K562 (cell line): Measurements from ENCODE around the gene TNRC6B. TPM values are rescaled to one million over a fixed set of nuclear protein-coding genes. Genes with fewer than 3 reads are reported as not detected.
A peak's percentile ranks its signal among the peaks of the same experiment; 100 is the strongest.

Source experiments
- ATF1 ChIP-seq, 2 experiments: fragments of 450-650 bp in 1 of 2; IDR thresholded peaks; 2 replicates each; pipeline ENCODE4 v1.6.1; 2016; ENCODE audit warnings: missing compliant biosample characterization in 1 of 2, missing genetic modification characterization in 1 of 2
- CBFB ChIP-seq: sonication (generic); formaldehyde crosslinking; IDR thresholded peaks from 2 replicates; pipeline ENCODE4 v1.4.0; 2020; ENCODE audit warnings: mild to moderate bottlenecking, missing genetic modification reagents
- CCNT2 ChIP-seq: IDR thresholded peaks from 2 replicates; pipeline ENCODE4 v1.6.1; 2011; ENCODE audit warnings: borderline replicate concordance, low read depth, mild to moderate bottlenecking, moderate library complexity, mixed read lengths, low read length; ENCODE audit not compliant: insufficient read length; ENCODE audit errors: extremely low read depth
- HLTF ChIP-seq: fragments of 450-650 bp; IDR thresholded peaks from 2 replicates; pipeline ENCODE4 v1.6.1; 2016
- HMGN3 ChIP-seq: IDR thresholded peaks from 2 replicates; pipeline ENCODE4 v1.6.1; 2011; ENCODE audit warnings: borderline replicate concordance, low read depth, mild to moderate bottlenecking, mixed read lengths, low read length; ENCODE audit not compliant: insufficient read length; ENCODE audit errors: extremely low read depth
- MAFF ChIP-seq: IDR thresholded peaks from 2 replicates; pipeline ENCODE4 v1.6.1; 2012; ENCODE audit warnings: low read length, improper control_type of control experiment
- TAF9B ChIP-seq: fragments of 450-650 bp; IDR thresholded peaks from 2 replicates; pipeline ENCODE4 v1.6.1; 2018; ENCODE audit warnings: mild to moderate bottlenecking; ENCODE audit not compliant: partially characterized antibody
- YY1 ChIP-seq, 3 experiments: IDR thresholded peaks; 2 replicates each; pipeline ENCODE4 v1.6.1; 2011; ENCODE audit warnings: low read length in 2 of 3, mild to moderate bottlenecking in 2 of 3, moderate library complexity in 2 of 3, borderline replicate concordance in 1 of 3, control low read depth in 1 of 3, low read depth in 1 of 3; ENCODE audit not compliant: insufficient read depth in 3 of 3, insufficient replicate concordance in 2 of 3, control insufficient read depth in 1 of 3, insufficient read length in 1 of 3; ENCODE audit errors: extremely low read depth in 1 of 3
- ZNF239 ChIP-seq: fragments of 250-450 bp; sonication (Bioruptor Pico); IDR thresholded peaks from 2 replicates; pipeline ENCODE4 v1.4.0; 2020; ENCODE audit warnings: mild to moderate bottlenecking
- ZNF282 ChIP-seq: sonication (generic); formaldehyde crosslinking; IDR thresholded peaks from 2 replicates; pipeline ENCODE4 v1.8.1; 2023; ENCODE audit warnings: missing genetic modification reagents
- polyA plus RNA-seq, 8 experiments: library from polyadenylated mRNA; depleted of rRNA in 4 of 8; stranded (reverse) in 5 of 8; unstranded in 3 of 8; fragments of >200 nt; fragmentation: Nextera tagmentation in 2 of 8; fragmentation: Illumina TruSeq in 1 of 8; extraction: Ambion mirVana in 2 of 8; extraction: Trizol in 1 of 8; gene quantifications; 2 replicates each; pipeline versions ENCODE4 v1.2.1 to v1.2.3, GENCODE V29; 2011 to 2014; ENCODE audit warnings: inconsistent platforms in 1 of 8, missing spikeins in 1 of 8
- total RNA-seq, 7 experiments: library from RNA; depleted of rRNA in 6 of 7; stranded (reverse); fragments of >200 nt in 6 of 7; fragmentation: Illumina TruSeq in 2 of 7; extraction: Trizol in 2 of 7; gene quantifications; 2 replicates each; pipeline versions ENCODE4 v1.2.1 to v1.2.3, GENCODE V29; 2011 to 2021; ENCODE audit warnings: low replicate concordance in 1 of 7
- TF ChIP-seq, protein P1 (sequence below): fragments of 450-650 bp; IDR thresholded peaks from 2 replicates; pipeline ENCODE4 v1.6.1; 2018; ENCODE audit not compliant: partially characterized antibody
- TF ChIP-seq, protein P2 (sequence below), 2 experiments: fragments of 450-650 bp in 1 of 2; sonication (generic) in 1 of 2; formaldehyde crosslinking in 1 of 2; IDR thresholded peaks in 1 of 2; conservative IDR thresholded peaks in 1 of 2; 2 replicates each; pipeline versions ENCODE4 v1.6.1 to v1.8.1; 2016 to 2023; ENCODE audit warnings: mild to moderate bottlenecking in 2 of 2, moderate library complexity in 2 of 2, inconsistent platforms in 1 of 2, missing genetic modification reagents in 1 of 2
- TF ChIP-seq, protein P3 (sequence below): sonication (generic); formaldehyde crosslinking; IDR thresholded peaks from 2 replicates; pipeline ENCODE4 v1.5.0; 2020; ENCODE audit warnings: missing genetic modification reagents

TNRC6B gene
- total and polyA plus RNA-seq, 9 of the 15 experiments (the other 6 are each of a cell fraction or from before 2014, with no cell fraction given): 0.96 to 18.8 (median 10.8) TPM

DNA sequence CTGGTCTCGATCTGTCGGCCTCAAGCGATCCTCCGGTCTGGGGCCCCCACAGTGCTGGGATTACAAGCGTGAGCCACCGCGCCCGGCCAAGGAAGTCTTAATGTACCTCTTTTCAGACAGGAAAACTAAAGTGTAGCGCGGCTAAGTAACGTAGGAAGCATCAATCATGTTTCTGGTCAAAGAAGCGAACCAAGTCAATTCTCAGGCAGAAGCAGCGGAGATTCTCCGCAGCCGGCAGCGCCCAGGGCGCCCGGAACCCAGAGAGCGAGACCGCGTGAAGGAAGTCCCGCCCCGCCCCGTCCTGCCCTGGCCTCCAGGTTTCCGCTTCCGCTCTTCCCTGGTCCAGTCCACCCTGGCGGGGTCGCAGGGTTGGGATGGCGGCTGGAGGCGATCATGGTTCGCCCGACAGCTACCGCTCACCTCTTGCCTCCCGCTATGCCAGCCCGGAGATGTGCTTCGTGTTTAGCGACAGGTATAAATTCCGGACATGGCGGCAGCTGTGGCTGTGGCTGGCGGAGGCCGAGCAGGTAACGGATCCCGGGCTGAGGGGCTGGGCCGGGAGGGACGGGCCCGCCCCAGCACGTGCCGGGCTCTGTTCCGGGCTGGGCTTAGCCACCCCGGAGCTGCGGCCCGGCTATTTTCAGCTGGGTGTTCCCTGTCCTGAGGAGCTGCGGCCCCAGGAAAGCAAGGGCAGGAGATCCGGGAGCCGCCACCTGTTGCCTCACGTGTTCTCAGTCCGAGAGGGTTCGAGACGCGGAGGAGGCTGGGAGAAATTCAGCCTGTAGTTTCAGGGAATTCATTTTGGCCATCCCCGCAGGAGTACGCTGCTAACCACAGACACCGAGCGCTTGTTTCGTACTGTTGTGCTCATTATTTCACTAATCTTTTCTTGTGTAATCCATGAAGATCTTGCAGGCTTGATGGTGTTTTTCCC lies 168.7 kb downstream of the TNRC6B start, which contains the start of gene ADSL (continued):
- TF ChIP-seq, protein P1, sequence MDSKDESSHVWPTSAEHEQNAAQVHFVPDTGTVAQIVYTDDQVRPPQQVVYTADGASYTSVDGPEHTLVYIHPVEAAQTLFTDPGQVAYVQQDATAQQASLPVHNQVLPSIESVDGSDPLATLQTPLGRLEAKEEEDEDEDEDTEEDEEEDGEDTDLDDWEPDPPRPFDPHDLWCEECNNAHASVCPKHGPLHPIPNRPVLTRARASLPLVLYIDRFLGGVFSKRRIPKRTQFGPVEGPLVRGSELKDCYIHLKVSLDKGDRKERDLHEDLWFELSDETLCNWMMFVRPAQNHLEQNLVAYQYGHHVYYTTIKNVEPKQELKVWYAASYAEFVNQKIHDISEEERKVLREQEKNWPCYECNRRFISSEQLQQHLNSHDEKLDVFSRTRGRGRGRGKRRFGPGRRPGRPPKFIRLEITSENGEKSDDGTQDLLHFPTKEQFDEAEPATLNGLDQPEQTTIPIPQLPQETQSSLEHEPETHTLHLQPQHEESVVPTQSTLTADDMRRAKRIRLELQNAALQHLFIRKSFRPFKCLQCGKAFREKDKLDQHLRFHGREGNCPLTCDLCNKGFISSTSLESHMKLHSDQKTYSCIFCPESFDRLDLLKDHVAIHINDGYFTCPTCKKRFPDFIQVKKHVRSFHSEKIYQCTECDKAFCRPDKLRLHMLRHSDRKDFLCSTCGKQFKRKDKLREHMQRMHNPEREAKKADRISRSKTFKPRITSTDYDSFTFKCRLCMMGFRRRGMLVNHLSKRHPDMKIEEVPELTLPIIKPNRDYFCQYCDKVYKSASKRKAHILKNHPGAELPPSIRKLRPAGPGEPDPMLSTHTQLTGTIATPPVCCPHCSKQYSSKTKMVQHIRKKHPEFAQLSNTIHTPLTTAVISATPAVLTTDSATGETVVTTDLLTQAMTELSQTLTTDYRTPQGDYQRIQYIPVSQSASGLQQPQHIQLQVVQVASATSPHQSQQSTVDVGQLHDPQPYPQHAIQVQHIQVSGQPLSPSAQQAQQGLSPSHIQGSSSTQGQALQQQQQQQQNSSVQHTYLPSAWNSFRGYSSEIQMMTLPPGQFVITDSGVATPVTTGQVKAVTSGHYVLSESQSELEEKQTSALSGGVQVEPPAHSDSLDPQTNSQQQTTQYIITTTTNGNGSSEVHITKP: peak; percentile 98
- TF ChIP-seq, protein P2, sequence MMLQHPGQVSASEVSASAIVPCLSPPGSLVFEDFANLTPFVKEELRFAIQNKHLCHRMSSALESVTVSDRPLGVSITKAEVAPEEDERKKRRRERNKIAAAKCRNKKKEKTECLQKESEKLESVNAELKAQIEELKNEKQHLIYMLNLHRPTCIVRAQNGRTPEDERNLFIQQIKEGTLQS (IDR thresholded peaks at IDR 0.05): no peak
- TF ChIP-seq, protein P2 (CRISPR knock-in tag; conservative IDR thresholded peaks at IDR 0.05): 0 out of 2 replicates have a peak, but pooled peaks have one; percentile 33
- TF ChIP-seq HMGN3: peak; percentile 12
- TF ChIP-seq, protein P3, sequence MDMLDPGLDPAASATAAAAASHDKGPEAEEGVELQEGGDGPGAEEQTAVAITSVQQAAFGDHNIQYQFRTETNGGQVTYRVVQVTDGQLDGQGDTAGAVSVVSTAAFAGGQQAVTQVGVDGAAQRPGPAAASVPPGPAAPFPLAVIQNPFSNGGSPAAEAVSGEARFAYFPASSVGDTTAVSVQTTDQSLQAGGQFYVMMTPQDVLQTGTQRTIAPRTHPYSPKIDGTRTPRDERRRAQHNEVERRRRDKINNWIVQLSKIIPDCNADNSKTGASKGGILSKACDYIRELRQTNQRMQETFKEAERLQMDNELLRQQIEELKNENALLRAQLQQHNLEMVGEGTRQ (CRISPR knock-in tag): peak; percentile 74
- no peak for TF ChIP-seq ZNF239 (CRISPR knock-in tag)
- TF ChIP-seq CBFB: 0 out of 2 replicates have a peak, but pooled peaks have one; percentile 26
- TF ChIP-seq MAFF: no peak
- peak; percentile 52 for TF ChIP-seq CCNT2
- TF ChIP-seq ATF1 (CRISPR knock-in tag; IDR thresholded peaks at IDR 0.05): no peak
- 0 out of 2 replicates have a peak, but pooled peaks have one; percentile 20 for TF ChIP-seq ATF1 (tag; IDR thresholded peaks at IDR 0.05)
- TF ChIP-seq TAF9B: peak; percentile 79
- 0 out of 2 replicates have a peak, but pooled peaks have one; percentile 50 for TF ChIP-seq HLTF
- 0 out of 2 replicates have a peak, but pooled peaks have one; percentile 48 for TF ChIP-seq ZNF282 (CRISPR knock-in tag)
- peak in 2 of 3 experiments; percentile 72 to 73 for TF ChIP-seq YY1 (IDR thresholded peaks at IDR 0.05; ENCODE audit: borderline replicate concordance in 1 of 3, control insufficient read depth in 1 of 3, extremely low read depth in 1 of 3, insufficient read depth in 3 of 3, insufficient read length in 1 of 3, insufficient replicate concordance in 2 of 3, low read depth in 1 of 3, low read length in 2 of 3)
